Putamen (tissue), 1 donor: ENCODE data around the gene CIZ1.

Experiments
- DNase-seq: peaks from one replicate; pipeline ENCODE4 v3.0.0-alpha.2; 2016; ENCODE audit warnings: low spot score

Gene CIZ1

DNA sequence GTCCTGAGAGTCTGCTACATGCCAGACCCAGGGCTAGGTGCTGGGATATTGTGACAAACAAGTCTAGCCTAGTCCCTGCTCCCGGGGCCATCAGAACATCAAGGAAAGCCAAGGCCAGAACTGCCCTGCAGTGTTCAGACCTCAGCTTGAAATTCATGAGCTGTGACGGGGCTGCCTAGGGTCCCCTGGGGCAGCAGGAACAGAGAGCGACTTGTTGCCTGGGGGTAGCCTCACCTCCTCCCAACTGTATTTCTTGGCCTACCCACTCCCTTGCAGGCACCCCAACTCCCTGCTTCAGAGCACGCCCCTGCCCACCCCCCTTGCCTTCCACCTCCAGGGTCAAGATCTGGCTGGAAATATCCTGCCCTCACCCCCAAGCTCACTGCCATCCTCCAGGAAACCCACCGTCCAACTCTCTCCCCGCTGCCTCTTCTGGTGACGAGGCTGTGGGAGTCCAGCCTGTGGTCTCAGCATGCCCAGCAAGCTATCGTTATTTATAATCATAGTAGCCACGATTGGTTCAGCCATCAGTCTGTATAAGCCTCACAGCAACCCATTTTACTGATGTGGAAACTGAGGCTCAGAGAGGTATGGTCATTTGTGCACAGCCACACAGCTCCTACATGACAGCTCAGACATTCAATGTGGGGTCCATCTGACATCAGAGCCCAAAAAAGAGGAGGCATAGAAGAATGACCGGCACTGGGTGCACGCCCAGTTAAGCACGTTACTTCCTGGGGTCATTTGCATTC is 22.6 kb upstream of the CIZ1 start:
- no peak for DNase-seq

DNA sequence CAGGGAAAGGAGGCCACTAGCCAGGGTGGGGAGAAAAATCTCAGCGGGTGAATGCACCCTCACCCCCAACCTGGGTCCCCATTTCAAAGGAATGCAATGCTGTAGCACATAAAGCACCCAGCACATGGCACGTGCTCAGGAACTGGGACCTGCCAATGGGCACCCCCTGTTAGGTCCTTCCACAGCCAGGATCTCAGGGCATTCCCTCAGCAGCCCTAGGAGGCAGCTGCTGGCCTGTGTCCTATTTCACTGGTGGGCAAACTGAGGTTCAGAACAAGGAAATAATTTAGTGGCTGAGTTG is 20.6 kb upstream of the CIZ1 start:
- DNase-seq: no peak

DNA sequence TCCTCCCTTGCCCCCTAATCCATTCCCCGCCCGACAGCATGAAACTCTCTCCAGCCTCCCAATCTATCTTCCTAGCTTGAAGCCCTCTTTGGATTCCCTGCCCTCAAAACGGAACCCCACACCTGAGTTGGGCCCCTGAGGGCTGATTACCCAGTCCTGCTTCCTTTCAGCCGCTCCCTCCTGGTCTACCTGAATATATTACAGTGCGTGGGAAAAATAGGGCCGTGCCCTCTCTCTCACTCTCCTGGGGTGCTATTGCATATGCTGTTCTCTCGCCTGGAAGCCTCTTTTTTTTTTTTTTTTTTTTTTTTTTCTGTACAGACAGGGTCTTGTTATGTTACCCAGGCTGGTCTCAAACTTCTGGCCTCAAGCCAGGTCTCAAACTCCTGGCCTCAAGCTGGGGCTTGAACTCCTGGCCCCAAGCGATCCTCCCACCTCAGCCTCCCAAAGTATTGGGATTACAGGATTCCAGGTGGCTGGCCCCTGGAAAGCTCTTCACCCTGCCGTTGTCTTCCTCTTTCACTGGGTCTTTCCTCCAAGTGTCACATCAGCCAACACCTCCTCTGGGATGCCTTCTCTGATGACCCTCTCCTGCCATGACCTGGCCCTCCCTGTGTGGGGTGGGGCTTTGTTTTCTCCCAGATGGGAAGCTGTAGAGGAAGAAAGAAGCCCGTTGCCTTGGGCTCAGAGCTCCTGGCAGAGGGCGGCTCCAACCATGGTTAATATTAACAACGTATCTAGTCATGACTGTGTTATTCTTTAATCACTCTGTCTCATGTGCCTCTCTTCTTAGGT is 20.0 kb upstream of the CIZ1 start:
- DNase-seq: no peak

DNA sequence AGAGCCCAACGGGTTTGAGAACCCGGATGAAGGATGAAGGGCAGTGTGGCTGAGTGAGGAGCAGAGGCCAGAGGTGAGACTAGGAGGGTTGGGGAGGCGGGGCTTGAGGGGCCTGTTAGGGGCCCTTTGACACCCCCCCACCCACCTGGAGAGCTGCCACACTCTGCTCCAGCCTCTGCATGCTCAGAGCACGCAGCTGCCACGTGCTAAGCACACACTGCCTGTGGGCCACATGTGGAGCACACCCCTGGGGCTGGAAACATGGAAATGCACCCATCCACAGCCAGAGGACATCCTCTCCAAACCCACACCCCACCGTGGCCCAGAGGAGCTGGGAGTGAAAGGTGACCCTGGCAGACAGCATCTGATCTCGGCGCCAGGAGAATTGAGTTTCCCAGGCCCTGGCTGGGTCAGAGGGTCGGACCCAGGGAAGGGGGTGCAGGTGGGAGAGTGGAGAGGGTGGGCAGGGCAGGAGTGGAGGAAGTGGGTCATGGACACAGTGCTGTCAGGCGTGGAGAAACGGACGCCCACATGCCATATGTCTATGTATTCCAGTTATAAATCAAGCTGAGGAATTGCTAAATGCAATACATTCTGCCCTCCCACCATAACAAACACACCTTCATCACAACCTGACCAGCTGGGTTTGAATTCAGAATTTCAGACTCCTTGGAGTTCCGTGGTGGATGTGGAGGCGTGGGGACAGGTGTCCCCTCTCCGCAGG is 17.7 kb upstream of the CIZ1 start:
- DNase-seq: no peak

DNA sequence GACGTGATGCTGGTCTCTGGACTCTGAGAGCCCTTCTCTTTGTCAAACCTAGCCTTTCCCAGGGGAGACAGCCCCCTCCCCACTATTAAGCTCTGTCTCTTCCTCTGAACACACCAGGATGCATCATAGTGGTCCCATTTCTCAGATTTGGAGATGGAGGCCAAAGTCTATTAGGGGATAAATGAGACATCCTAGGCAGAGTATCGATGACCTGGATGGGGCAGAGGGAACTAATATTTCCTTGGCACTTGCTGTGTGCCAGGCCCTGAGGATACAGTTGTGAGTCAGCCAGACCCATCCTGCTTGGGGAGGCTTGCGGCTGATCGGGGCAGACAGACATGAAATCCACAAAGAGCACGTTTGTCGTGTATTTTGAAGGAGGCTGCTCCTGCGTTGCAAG is 17.0 kb upstream of the CIZ1 start:
- DNase-seq: no peak

DNA sequence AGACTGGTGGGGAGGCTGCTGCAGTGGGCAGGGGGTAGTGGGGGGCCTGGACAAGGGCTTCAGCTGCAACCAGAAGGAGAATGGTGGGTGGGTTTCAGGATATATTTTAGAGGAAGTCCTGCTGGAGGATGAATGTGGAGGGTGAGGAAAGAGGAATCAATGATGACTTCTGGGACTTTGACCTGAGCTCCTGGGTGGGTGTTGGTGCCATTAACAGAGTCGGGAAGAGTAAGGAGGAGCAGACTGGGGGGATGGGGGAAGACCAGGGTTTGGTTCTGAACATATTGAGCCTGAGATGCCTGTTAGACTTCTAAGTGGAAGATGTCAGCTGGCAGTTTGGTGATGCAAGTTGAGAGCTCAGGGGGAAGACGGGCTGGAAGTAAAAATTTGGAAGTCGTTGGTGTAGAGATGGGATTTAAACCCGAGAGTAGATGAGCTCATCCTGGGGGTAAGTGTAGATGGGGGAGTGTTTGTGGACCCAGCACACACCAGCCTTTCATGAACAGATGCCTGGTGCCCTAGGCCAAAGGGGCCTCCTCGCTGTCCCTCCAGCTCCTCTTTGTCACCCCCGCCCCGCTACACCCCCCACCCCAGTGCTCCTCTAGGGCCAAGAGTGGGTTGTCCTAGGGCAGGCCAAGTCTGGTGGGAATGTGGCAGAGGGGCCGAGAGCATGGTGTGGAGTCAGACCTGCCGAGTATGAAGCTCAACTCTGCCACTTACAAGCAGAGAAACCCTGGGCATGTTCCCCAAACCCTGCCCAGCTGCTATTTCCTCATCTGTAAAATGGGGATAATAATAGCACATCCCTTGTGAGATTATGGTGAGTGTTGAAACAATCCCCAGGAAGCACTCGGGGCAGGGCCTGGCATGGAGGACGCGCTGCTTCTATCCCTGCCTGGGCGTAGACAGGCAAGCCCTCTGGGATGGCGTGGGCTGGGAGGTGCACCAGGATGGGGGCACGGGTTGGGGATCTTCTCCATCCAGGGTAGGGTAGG is 15.8 kb upstream of the CIZ1 start:
- no peak for DNase-seq

DNA sequence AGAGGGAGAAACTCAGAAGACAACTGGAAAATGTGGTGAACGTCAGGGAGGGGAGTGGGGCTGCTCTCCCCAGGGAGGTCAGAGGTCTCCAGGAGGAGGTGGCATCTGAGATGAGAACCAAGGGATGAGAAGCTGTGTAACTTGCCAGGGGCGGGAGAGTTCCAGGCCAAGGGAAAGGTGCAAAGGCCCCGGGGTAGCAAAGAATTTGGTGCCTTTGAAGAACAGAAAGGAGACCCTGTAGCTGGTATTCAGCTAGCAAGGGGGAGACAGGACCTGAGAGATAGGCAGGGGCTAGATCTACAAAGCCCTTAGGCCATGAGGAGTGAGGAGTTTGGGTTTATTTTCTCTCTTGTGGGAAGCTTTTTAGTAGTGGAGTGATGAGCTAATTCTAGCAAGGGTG is 15.1 kb upstream of the CIZ1 start:
- no peak for DNase-seq

DNA sequence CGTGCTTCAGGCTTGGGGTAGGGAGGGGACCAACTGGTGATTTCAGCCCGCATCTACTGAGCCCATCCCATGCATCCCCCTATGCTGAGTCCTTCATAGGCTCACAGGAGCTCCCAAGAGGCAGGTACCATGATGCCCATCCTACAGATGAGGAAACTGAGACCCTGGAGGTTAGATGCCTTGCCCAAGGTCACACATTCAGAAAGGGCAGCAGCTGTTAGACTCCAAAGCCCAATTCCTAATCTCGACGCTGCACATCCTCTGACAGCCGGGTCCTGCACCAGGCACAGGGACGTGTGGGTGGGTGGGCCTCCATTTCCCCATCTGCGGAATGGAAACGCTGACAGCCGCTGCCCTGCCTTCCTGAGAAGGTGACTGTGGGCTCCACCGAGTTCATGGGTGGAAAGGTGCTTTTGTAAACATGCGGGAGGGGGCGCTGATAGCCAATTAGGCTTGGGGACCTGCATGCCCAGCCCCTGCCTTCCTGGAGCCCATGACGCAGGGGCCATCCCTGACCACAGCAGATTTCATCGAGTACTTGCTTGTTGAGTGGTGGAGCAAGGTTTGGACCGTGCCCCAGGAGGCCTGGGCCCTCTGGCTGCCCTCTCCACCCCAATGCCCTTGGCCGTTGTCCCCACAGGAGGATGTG is 14.0 kb upstream of the CIZ1 start:
- no peak for DNase-seq

DNA sequence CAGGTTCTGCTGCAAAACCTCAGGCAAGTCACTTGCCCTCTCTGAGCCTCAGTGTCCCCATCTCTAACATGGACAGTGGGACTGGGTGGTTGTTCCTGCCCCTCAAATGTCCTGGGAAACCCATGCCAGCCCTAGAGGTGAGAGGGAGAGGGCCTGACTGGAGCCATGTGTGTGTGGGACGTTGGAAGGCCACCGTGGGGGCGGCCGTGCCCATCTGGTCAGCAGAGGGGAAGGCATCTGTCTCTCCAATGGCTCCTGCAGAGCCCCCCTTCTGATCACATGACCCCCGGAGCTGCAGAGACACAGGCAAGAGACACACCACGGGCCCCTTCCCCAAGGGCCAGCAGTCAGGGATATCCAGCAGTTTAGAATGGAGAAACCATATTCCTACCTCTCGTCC is 13.5 kb upstream of the CIZ1 start:
- no peak for DNase-seq

DNA sequence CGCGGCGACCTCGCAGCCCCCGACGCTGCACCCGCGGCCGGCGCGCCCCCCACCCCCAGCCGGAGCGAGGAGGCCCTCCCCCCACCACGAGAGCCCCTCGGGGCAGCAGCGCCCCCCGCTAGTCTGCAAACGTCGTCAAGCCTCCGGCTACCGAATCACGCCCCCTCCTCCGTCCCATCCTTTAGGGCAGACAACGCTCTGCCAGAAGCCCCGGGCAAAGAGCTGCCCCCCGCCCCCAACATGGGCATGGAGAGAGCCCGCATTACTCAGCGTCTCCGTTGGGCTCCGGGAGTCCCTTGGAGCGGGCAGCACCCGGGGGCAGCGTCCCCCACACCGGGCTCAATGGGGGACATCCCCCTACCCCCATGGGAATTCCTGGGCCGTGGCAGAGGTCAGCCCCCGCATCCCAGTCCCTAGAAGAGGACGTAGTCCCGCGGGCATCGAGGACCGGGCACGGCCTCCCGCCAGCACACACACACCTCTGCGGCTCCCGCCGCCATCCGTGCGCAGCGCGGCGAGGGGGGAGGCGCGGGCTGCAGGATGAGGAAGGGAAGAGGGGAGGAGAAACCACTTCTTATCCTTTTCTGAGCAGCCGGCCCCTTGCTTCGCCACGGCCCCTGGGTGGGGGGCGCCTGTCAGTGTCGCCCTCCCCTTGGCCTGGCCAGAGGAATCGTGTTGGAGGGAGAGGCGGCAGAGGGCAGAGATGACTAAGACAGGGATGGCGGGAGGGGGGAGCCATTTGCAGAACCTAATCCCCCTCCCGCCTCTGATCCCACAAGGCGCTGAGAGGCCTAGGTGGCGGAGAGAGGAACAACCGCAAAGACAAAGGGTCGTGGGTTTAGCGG is 12.6 kb upstream of the CIZ1 start:
- DNase-seq: no peak

DNA sequence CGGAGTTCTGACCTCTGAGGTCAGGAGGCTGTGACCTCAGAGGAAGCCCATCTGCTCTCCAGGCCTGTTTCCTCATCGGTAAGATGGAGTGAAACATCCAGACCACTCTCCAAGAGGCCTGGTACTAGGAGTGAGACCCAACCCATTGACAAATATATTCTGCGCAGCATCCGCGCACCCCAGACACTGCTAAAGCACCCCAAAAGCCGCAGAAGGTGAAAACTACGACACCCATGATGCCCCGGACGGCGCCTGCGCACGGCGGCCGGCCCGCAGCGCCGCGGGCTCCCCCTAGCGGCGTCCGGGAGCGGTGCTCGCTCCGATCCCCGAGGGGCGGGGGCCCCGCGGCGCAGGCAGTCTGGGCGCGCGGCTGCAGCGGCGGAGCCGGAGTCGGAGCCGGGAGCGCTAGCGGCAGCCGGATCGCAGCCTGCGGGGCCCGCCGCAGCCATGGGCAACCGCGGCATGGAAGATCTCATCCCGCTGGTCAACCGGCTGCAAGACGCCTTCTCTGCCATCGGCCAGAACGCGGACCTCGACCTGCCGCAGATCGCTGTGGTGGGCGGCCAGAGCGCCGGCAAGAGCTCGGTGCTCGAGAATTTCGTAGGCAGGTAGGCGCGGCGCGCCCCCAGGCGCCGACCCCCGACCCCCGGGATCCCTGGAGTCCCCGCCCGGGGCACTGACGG is 11.8 kb upstream of the CIZ1 start, which contains the start of gene DNM1:
Gene DNM1, plus strand, starts transcription at position 356 of the 683 bp plus-strand sequence. Its CDS starts 92 bp downstream, at position 448.
- peak; percentile 70 for DNase-seq

DNA sequence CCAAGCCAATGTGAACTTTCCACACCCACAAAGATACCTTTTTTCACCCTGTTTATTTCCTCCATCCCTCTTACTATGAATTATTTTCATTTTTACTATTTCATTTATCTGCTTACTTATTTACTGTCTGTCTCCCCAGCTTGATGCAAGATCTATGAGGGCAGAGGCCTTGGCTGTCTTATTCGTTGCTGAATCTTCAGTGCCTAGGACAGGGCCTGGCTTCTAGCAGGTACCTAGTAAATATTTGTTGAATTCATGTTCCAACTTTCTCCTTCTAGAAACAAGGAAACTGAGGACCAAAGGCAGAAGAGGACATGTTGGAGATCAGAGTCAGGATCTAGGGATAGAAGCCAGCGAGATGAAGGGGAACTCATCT is 11.3 kb upstream of the CIZ1 start:
- no peak for DNase-seq

DNA sequence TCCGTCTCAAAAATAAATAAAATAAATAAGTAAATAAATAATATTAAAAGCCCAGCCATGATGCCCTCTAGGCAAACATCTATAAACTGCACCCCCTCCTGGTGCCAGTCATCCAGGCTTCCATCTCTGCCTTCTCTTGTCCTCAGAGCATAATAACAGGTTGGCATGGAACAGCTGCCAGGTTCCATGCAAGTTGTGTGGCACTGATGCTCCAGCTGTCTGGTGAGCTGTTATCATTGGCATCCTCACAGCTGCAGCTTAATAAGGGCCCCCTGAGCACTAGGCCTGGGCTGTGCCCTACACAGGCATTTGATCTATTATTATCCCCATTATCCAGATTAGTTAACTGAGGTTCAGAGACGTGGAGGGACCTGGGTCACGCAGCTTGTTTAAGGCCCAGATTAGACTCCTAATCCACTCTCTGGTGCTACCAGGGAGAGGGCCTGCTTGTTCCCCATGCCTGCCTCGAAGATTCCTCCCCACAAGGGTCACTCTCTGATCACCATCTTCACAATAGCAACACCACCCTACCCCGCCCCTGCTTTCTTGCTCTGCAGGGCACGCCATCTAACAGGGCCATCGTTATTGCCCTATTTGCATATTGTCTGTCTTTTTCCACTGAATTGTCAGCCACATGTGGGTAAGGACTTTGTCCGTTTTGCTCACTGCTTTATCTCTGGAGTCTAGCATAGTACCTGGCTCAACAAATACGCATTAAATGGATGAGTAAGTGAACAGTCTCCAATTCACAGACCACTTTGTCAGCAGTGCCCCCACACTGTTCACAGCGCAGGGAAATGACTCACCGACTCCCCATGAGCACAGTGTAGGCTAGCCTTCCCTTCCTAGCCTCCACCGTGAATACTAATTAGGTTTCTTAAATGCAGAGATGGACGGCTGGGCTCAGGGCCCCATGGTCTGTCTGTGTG is 10.3 kb upstream of the CIZ1 start:
- DNase-seq: peak; percentile 42

DNA sequence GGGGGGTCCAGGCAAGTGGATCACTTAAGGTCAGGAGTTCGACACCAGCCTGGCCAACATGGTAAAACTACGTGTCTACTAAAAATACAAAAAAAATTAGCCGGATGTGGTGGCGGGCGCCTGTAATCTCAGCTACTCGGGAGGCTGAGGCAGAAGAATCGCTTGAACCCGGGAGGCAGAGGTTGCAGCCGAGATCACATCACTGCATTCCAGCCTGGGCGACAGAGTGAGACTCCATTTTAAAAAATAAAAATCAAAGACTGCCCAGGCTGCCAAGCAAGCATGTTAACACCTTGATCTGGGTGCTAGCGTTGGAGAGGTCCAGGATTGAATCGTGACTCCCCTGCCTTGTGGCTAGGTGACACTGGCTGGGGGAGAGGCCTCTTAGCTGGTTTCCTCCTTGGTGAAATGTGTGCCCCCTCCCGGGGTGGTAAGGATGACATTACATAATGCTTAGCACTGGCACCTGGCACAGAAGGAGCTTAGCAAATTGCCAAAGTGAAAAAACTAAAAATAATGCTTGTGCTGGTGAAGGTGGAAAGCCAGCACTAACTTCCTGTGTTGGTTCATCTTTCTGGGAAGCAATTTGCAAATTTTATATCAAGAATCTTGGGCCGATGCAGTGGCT is 2.2 kb upstream of the CIZ1 start:
- no peak for DNase-seq

DNA sequence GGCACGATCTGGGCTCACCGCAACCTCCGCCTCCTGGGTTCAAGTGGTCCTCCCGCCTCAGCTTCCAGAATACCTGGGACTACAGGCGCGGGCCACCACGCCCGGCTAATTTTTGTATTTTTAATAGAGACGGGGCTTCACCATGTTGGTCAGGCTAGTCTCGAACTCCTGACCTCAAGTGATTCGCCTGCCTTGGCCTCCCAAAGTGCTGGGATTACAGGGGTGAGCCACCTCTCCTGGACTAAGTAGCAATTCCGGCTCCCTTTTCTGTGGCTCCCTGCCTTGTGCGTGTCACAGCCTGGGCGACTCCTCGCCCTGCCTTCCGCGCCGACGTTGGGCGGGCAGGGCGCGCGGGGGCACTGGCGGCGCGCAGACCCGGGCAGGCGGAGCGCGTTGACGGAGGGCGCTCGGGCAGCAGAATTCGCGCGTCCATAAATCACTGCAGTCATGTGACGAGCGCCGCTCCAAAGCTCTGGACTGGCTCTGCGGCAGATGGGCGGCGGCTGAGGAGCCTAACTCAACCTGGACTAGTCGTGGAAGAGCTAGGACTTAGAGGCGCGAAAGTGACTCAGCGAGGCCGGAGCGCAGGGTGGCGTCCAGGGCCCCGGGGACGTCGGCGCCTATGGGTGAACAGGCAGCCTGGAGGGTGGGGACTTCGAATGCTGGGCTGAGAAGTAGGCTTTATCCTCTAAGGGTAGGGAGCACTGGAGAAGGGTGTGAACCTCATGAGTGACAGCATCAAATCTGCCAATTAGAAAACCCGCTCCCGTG is 1.4 kb upstream of the CIZ1 start:
- peak; percentile 30 for DNase-seq

DNA sequence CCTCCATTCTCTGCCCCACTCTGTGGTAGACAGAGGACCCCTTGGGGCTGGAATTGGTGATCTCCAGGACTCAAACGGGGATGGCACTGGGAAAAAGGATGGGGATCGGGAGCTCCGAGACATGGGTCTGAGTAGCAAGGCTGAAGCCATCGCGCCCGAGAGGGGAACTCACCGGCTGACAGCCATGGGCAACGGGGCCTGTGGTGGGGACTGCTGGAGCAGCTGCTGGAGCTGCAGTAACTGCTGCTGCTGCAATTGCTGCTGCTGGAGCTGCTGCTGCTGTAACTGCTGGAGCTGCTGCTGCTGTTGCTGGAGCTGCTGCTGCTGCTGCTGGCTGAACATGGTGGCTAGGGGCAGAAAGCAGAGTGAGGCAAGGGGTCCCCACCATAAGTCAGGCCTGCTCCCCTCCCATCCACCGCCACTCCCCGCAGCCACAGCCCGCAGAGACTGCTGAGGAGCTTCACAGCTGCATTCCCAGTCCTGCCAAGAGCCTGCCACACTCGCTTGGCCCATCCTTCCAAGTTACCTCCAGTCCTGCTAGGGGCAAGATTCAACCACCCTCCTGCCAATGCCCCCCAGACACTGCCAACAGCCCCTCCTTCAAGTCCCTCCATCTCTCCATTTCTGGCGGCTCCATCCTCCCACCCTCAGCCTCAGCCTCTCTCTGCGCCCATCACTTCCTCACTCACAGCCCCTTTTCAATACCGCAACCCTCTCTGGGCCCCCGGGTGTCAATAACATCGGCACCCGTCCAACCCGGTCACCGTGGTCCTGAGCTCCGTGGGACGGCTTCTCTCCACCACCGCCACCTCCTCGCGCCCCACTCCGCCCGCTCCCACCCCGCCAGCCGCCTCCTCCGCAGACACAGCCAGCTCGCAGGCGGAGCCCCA is 611 bp downstream of the CIZ1 start:
- no peak for DNase-seq
